GM18526 (cell line): ENCODE results near the gene PWWP2B.

Experiments used
- POLR2A ChIP-seq: IDR thresholded peaks from 3 replicates; pipeline ENCODE4 v1.6.1; 2011; ENCODE audit not compliant: insufficient read length; ENCODE audit errors: extremely low read depth

Gene PWWP2B

GRCh38 chr10:132372516-132373095 lies 24.4 kb upstream of the PWWP2B start:
- TF ChIP-seq POLR2A, result no peak

- no peak for TF ChIP-seq POLR2A
Measured at GRCh38 chr10:132373241-132373955, 23.6 kb upstream of the PWWP2B start.

GRCh38 chr10:132374176-132374575 lies 22.8 kb upstream of the PWWP2B start:
- no peak for TF ChIP-seq POLR2A

- TF ChIP-seq POLR2A, result no peak
Measured at GRCh38 chr10:132374612-132375011, 22.4 kb upstream of the PWWP2B start.

- TF ChIP-seq POLR2A, result no peak
Measured at GRCh38 chr10:132375116-132375794, 21.7 kb upstream of the PWWP2B start.

- TF ChIP-seq POLR2A, result no peak
Measured at GRCh38 chr10:132375795-132376297, 21.2 kb upstream of the PWWP2B start.

GRCh38 chr10:132376394-132376851 lies 20.6 kb upstream of the PWWP2B start:
- no peak for TF ChIP-seq POLR2A

- TF ChIP-seq POLR2A, result no peak
Measured at GRCh38 chr10:132377326-132377725, 19.7 kb upstream of the PWWP2B start.

- no peak for TF ChIP-seq POLR2A
Measured at GRCh38 chr10:132381741-132382140, 15.3 kb upstream of the PWWP2B start.

- TF ChIP-seq POLR2A, result no peak
Measured at GRCh38 chr10:132382231-132382922, 14.6 kb upstream of the PWWP2B start.

GRCh38 chr10:132383101-132383500 lies 13.9 kb upstream of the PWWP2B start:
- no peak for TF ChIP-seq POLR2A

GRCh38 chr10:132383751-132384196 lies 13.2 kb upstream of the PWWP2B start:
- no peak for TF ChIP-seq POLR2A

- TF ChIP-seq POLR2A, result no peak
Measured at GRCh38 chr10:132384618-132385388, 12.2 kb upstream of the PWWP2B start.

GRCh38 chr10:132385389-132385667 lies 11.7 kb upstream of the PWWP2B start:
- TF ChIP-seq POLR2A, result no peak
